ENCODE measurements around the gene SH3RF1. TPM values are rescaled to one million over a fixed set of nuclear protein-coding genes. Genes with fewer than 3 reads are reported as not detected.

Gene SH3RF1
- total RNA-seq, 2 experiments from 2014 or later: 0.34 TPM

DNA sequence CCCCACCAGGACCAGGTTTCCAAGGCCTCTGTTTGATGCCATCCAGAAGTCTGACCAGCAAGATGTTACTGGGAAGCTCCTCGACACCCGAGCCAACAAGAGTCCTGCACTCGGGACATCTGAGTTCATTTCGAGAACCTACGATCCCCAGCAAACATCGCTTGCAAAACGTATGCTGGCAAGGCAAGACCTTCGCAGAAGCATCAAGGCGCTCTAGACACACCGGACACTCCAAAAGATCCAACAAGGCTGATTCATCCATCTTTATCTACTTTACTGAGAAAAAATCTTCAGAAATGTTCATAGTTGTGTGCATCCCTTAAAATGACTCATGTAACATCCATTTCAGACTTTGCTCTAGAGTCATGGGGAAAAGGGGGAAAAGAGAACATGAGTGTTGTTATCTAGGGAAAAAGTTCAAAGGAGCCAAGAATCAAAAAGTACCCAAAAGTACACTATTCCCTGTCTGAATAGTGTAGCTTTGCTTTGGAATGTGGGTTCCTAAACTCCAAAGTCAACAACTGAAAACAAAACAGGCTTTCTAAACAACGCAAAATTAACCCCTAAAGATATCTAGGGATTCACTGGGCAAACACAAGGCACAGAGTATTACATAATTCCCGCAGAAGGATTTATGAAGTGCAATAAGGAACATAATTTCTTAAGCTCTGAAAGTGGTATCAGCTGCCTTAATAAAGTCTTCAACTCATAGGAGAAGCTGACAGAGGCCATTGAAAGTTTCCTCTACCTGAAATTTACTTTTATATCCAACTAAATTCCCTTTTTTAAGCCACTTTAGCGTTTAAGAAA is 1.6 kb downstream of the SH3RF1 start:
- H3K27me3 Mint-ChIP-seq: peaks cover 50% of the 10 kb centered on the region
- no peaks in the 10 kb centered on the region for H3K9me3 Mint-ChIP-seq
- no peak overlapping the region for H3K27ac Mint-ChIP-seq
- intact Hi-C loops (cut with micrococcal nuclease): no loop called here
- ATAC-seq: no peak
- no peaks in the 10 kb centered on the region for H3K36me3 Mint-ChIP-seq (ENCODE audit: low read depth)
- ChIA-PET POLR2A (interaction anchor here (0.7 kb wide), 1 partner anchor 22 kb away, joined by 3 read pairs; no protein-coding TSS in a partner anchor), CTCF (interaction anchor here (1.0 to 1.5 kb wide), 3 partner anchors 8 to 345 kb away, joined by 3 to 7 read pairs (median 3); no protein-coding TSS in a partner anchor)
- peak overlapping the region; percentile 72 for H3K4me3 Mint-ChIP-seq
- TF ChIP-seq, protein P1, sequence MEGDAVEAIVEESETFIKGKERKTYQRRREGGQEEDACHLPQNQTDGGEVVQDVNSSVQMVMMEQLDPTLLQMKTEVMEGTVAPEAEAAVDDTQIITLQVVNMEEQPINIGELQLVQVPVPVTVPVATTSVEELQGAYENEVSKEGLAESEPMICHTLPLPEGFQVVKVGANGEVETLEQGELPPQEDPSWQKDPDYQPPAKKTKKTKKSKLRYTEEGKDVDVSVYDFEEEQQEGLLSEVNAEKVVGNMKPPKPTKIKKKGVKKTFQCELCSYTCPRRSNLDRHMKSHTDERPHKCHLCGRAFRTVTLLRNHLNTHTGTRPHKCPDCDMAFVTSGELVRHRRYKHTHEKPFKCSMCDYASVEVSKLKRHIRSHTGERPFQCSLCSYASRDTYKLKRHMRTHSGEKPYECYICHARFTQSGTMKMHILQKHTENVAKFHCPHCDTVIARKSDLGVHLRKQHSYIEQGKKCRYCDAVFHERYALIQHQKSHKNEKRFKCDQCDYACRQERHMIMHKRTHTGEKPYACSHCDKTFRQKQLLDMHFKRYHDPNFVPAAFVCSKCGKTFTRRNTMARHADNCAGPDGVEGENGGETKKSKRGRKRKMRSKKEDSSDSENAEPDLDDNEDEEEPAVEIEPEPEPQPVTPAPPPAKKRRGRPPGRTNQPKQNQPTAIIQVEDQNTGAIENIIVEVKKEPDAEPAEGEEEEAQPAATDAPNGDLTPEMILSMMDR (IDR thresholded peaks at IDR 0.05): no peak
- peaks cover 5% of the 10 kb centered on the region for H3K4me1 Mint-ChIP-seq (ENCODE audit: low read depth)
- DNase-seq: no peak

DNA sequence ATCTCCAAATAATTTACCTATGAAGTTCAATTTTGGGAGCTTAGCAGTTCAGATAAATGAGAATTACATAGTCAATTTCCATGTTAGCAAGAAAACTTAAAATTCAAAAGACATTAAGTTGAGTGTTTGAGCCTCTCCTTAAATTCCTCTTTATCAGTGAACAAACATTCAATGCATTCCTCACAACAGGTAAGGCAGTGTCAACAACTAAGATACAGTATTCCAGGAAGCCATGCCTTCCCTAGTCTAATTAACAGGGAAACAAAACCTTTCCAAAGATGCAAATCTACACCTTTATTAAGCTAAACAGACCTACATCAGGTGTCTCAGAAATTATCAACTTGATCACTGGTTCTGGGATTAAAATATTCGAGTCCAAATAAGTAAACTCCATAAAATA is 3.7 kb downstream of the SH3RF1 start:
- no peaks in the 10 kb centered on the region for H3K9me3 Mint-ChIP-seq
- H3K4me1 Mint-ChIP-seq (ENCODE audit: low read depth): peaks cover 5% of the 10 kb centered on the region
- CTCF ChIA-PET: no interaction called here
- TF ChIP-seq, protein P1 (IDR thresholded peaks at IDR 0.05): no peak
- H3K27ac Mint-ChIP-seq: no peak overlapping the region
- H3K27me3 Mint-ChIP-seq: peaks cover 49% of the 10 kb centered on the region
- POLR2A ChIA-PET: no interaction called here
- intact Hi-C loops (cut with micrococcal nuclease): no loop called here
- H3K4me3 Mint-ChIP-seq: no peak overlapping the region
- no peaks in the 10 kb centered on the region for H3K36me3 Mint-ChIP-seq (ENCODE audit: low read depth)
- ATAC-seq (no peak), DNase-seq (no peak)

DNA sequence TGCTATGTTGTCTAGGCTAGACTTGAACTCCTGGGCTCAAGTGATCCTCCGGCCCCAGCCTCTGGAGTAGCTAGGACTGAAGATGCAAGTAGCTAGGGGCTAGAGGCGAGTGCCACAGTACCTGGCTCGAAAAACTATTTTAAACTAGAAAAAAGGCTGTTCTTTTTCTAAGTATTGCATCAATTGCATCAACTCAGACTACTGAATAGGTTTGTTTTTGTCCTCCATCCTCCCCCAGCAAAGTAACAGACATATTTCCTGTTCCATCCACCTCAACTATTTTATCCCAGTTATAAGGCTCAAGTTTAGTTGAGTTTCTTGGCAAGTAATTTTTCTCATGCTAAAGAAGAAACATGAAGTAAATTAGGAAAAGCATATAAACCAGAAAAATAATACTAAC is 4.1 kb downstream of the SH3RF1 start:
- H3K4me3 Mint-ChIP-seq: no peak overlapping the region
- ChIA-PET CTCF (no interaction called here), POLR2A (no interaction called here)
- intact Hi-C loops (cut with micrococcal nuclease): no loop called here
- H3K9me3 Mint-ChIP-seq: no peaks in the 10 kb centered on the region
- no peak overlapping the region for H3K27ac Mint-ChIP-seq
- peaks cover 45% of the 10 kb centered on the region for H3K27me3 Mint-ChIP-seq
- DNase-seq (no peak), ATAC-seq (no peak)
- TF ChIP-seq, protein P1 (IDR thresholded peaks at IDR 0.05): no peak
- H3K4me1 Mint-ChIP-seq (ENCODE audit: low read depth): peaks cover 4% of the 10 kb centered on the region
- no peaks in the 10 kb centered on the region for H3K36me3 Mint-ChIP-seq (ENCODE audit: low read depth)

DNA sequence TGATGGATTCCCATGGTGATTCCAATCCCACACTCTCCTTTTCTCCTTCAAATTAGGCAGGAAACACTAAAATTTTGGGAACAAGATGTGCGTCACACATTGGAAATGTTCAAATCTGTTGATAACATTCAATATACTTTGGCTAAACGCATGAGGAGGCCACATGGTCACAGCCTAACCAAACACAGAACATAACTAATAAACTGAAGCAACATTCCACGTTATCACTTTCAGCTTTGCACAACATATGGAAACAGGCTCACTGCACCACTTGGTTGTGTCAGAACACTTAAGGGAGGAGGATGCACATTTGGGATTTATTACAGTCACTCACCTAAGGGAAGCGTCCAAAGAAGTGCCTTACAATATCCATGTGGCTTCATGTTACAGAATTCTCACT is 4.7 kb downstream of the SH3RF1 start:
- no peak overlapping the region for H3K4me3 Mint-ChIP-seq
- H3K27ac Mint-ChIP-seq: no peak overlapping the region
- ATAC-seq (no peak), DNase-seq (no peak)
- H3K4me1 Mint-ChIP-seq (ENCODE audit: low read depth): peaks cover 4% of the 10 kb centered on the region
- intact Hi-C loops (cut with micrococcal nuclease): no loop called here
- H3K9me3 Mint-ChIP-seq: no peaks in the 10 kb centered on the region
- H3K36me3 Mint-ChIP-seq (ENCODE audit: low read depth): no peaks in the 10 kb centered on the region
- ChIA-PET POLR2A (no interaction called here), CTCF (no interaction called here)
- peaks cover 44% of the 10 kb centered on the region for H3K27me3 Mint-ChIP-seq
- TF ChIP-seq, protein P1 (IDR thresholded peaks at IDR 0.05): no peak

DNA sequence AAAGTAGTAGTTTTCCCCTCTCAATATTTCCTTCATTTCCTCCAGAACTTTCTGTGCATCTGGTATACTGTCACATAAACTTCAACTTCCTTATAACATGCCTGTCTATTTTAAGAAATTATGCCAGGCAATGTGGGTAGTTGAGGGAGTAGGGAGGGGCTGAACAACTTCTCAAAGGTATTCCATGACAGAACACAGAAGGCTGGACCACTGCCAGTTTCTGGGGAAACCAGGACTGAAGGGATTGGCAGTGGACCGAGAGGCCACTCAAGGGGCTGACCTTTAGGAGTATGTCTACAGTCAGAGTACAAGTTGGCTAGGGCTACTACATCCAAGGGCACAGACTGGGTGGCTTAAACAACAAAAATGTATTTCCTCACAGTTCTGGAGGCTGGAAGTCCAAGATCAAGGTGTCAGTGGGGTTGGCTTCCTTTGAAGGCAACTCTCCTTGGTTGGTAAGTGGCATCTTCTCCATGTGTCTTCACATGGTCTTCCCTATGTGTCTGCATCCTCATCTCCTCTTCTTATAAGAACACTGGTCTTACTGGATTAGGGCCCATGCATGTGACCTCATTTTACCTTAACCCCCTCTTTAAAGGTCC is 6.9 kb downstream of the SH3RF1 start:
- ATAC-seq (no peak), DNase-seq (no peak)
- H3K4me1 Mint-ChIP-seq (ENCODE audit: low read depth): no peaks in the 10 kb centered on the region
- H3K27ac Mint-ChIP-seq: no peak overlapping the region
- intact Hi-C loops (cut with micrococcal nuclease): no loop called here
- peaks cover 38% of the 10 kb centered on the region for H3K27me3 Mint-ChIP-seq
- H3K9me3 Mint-ChIP-seq: no peaks in the 10 kb centered on the region
- no peak overlapping the region for H3K4me3 Mint-ChIP-seq
- ChIA-PET POLR2A (no interaction called here), CTCF (no interaction called here)
- TF ChIP-seq, protein P1 (IDR thresholded peaks at IDR 0.05): no peak
- no peaks in the 10 kb centered on the region for H3K36me3 Mint-ChIP-seq (ENCODE audit: low read depth)

Data from activated CD8-positive, alpha-beta T cell treated with anti-CD3 and anti-CD28 coated beads for 36 hours (primary cell).